ENCODE results near the gene ZBTB16. TPM values are rescaled to one million over a fixed set of nuclear protein-coding genes. Genes with fewer than 3 reads are reported as not detected.

The ZBTB16 gene
- total and polyA plus RNA-seq, 4 donors: 8.9 to 140 (median 34.5) TPM

DNA sequence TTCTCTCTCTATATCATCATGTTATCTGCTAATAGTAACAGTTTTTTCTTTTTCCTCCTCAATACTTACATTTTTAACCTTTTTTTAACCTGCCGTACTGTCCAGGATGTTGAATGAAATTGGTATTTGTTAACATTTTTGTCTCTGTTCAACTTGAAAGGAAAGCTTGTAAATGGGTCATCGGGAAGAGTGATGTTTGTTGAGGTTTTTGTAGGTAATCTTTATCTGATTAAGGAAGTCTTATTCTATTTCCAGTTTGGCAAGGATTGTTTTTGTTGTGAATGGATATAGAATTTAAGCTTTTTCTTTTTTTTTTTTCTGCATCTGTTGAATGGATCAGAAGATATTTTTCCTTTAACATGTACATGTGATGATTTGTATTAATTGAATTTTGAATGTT lies 228.6 kb downstream of the ZBTB16 start:
- 85% methylated on average over 2 of the region's 2 CpGs for WGBS
- no peak overlapping the region for H3K4me3 ChIP-seq (ENCODE audit: low read depth in 1 of 3, low read length in 3 of 3)
- peaks cover 3 to 25% (median 17%) of the 10 kb centered on the region in 4 donors for H3K4me1 ChIP-seq (ENCODE audit: control insufficient read depth in 4 of 4, insufficient read depth in 4 of 4, low read length in 3 of 4)
- no peaks in the 10 kb centered on the region for H3K36me3 ChIP-seq (ENCODE audit: control insufficient read depth in 4 of 4, insufficient read depth in 3 of 4, low read depth in 1 of 4, low read length in 3 of 4)
- H3K9me3 ChIP-seq (ENCODE audit: control insufficient read depth in 4 of 4, low read length in 3 of 4): no peaks in the 10 kb centered on the region
- TF ChIP-seq EGR1 (IDR thresholded peaks at IDR 0.05; ENCODE audit: low read depth in 2 of 2): no peak
- no peak for TF ChIP-seq NR2F2 (IDR thresholded peaks at IDR 0.05)
- TF ChIP-seq FOXA1 (IDR thresholded peaks at IDR 0.05): no peak
- no peak for TF ChIP-seq GABPA (IDR thresholded peaks at IDR 0.05 in 1 of 2, conservative IDR thresholded peaks at IDR 0.05 in 1 of 2)
- no peak for TF ChIP-seq RAD21 (IDR thresholded peaks at IDR 0.05)
- TF ChIP-seq FOXA2 (IDR thresholded peaks at IDR 0.05): no peak
- TF ChIP-seq, protein P1, sequence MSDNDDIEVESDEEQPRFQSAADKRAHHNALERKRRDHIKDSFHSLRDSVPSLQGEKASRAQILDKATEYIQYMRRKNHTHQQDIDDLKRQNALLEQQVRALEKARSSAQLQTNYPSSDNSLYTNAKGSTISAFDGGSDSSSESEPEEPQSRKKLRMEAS (IDR thresholded peaks at IDR 0.05): no peak
- TF ChIP-seq YY1 (IDR thresholded peaks at IDR 0.05): no peak
- no peak for TF ChIP-seq TAF1 (conservative IDR thresholded peaks at IDR 0.05)
- TF ChIP-seq JUND (IDR thresholded peaks at IDR 0.05): no peak
- TF ChIP-seq ZBTB33 (IDR thresholded peaks at IDR 0.05): no peak
- TF ChIP-seq REST (IDR thresholded peaks at IDR 0.05): no peak
- TF ChIP-seq HNF4A (conservative IDR thresholded peaks at IDR 0.05): no peak
- H3K9ac ChIP-seq (ENCODE audit: low read depth in 1 of 2, low read length in 2 of 2): no peak overlapping the region
- no peak for DNase-seq (ENCODE audit: low spot score)
- no peaks in the 10 kb centered on the region for H3K27me3 ChIP-seq (ENCODE audit: control insufficient read depth in 4 of 4, insufficient read depth in 4 of 4, low read length in 3 of 4)
- H3K27ac ChIP-seq (ENCODE audit: low read depth in 1 of 2, low read length in 2 of 2): no peak overlapping the region

GRCh38 chr11:114289779-114290178 lies 230.3 kb downstream of the ZBTB16 start:
- Histone ChIP-seq H3K4me3 (ENCODE audit: low read depth in 1 of 3, low read length in 3 of 3) (no peak overlapping the region), H3K36me3 (ENCODE audit: control insufficient read depth in 4 of 4, insufficient read depth in 3 of 4, low read depth in 1 of 4, low read length in 3 of 4) (no peaks in the 10 kb centered on the region), H3K27me3 (ENCODE audit: control insufficient read depth in 4 of 4, insufficient read depth in 4 of 4, low read length in 3 of 4) (no peaks in the 10 kb centered on the region), H3K9me3 (ENCODE audit: control insufficient read depth in 4 of 4, low read length in 3 of 4) (no peaks in the 10 kb centered on the region), H3K9ac (ENCODE audit: low read depth in 1 of 2, low read length in 2 of 2) (no peak overlapping the region), H3K27ac (ENCODE audit: low read depth in 1 of 2, low read length in 2 of 2) (no peak overlapping the region), H3K4me1 (ENCODE audit: control insufficient read depth in 4 of 4, insufficient read depth in 4 of 4, low read length in 3 of 4) (peaks cover 5 to 20% (median 14%) of the 10 kb centered on the region in 4 donors)
- WGBS: 92% methylated on average over 5 of the region's 5 CpGs
- DNase-seq (ENCODE audit: low spot score): no peak
- no peak for TF ChIP-seq RXRA (IDR thresholded peaks at IDR 0.05)
- TF ChIP-seq FOXA2 (IDR thresholded peaks at IDR 0.05): no peak
- no peak for TF ChIP-seq RAD21 (IDR thresholded peaks at IDR 0.05)
- TF ChIP-seq, protein P2, sequence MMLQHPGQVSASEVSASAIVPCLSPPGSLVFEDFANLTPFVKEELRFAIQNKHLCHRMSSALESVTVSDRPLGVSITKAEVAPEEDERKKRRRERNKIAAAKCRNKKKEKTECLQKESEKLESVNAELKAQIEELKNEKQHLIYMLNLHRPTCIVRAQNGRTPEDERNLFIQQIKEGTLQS (IDR thresholded peaks at IDR 0.05): no peak
- no peak for TF ChIP-seq HNF4G (IDR thresholded peaks at IDR 0.05)
- no peak for TF ChIP-seq SP1 (IDR thresholded peaks at IDR 0.05)
- TF ChIP-seq, protein P1 (IDR thresholded peaks at IDR 0.05): no peak
- no peak for TF ChIP-seq TAF1 (conservative IDR thresholded peaks at IDR 0.05)
- no peak for TF ChIP-seq FOXA1 (IDR thresholded peaks at IDR 0.05)
- no peak for TF ChIP-seq HNF4A (conservative IDR thresholded peaks at IDR 0.05)
- TF ChIP-seq JUND (IDR thresholded peaks at IDR 0.05): no peak
- TF ChIP-seq EGR1 (IDR thresholded peaks at IDR 0.05; ENCODE audit: low read depth in 2 of 2): no peak
- TF ChIP-seq ZBTB33 (IDR thresholded peaks at IDR 0.05): no peak
- TF ChIP-seq YY1 (IDR thresholded peaks at IDR 0.05): no peak

Data from liver (tissue), 9 donors.